A172 (cell line): ENCODE data around the gene HM13. TPM values are rescaled to one million over a fixed set of nuclear protein-coding genes. Genes with fewer than 3 reads are reported as not detected.
"Not testable (repeated sequence)": the region's sequence is repeated elsewhere in the genome, so short reads cannot be mapped to it uniquely, and the experiment has no call there.

ENCODE experiments used
- DNase-seq: peaks from one replicate; pipeline ENCODE4 v3.0.0-alpha.2; 2015; ENCODE audit warnings: low spot score
- total RNA-seq: library from RNA; depleted of rRNA; stranded (reverse); fragments of >200 nt; shearing (Covaris generic); gene quantifications from 2 replicates; pipeline ENCODE4 v1.2.3, GENCODE V29; 2014

HM13 gene
- total RNA-seq, 1 experiment from 2014 or later = 58.2 TPM

GRCh38 chr20:31590717-31591225 is 76.5 kb downstream of the HM13 start:
- DNase-seq = no peak

- DNase-seq = peak; percentile 100
Observed at GRCh38 chr20:31593221-31594001, 79.2 kb downstream of the HM13 start.

DNA sequence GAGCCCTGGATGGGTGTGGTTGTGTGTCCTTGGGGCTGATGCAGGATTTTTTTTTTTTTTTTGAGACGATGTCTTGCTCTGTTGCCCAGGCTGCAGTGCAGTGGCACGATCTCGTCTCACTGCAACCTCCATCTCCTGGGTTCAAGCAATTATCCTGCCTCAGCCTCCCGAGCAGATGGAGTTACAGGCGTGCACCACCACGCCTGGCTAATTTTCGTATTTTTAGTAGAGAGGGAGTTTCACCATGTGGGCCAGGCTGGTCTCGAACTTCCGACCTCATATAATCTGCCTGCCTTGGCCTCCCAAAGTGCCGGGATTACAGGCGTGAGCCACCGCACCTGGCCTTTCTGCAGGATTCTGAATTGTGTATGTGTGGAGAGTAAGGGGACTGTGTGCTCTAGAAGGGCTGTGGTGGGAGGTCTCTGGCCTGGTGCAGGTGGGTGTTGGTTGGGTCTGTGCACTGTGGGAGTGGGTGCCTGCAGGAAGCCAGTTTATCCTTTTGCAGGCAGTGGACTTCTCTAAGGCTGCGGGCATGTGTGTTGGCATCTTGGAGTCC is 79.8 kb downstream of the HM13 start:
- DNase-seq = no peak

GRCh38 chr20:31594558-31595379 is 80.5 kb downstream of the HM13 start:
- peak; percentile 59 for DNase-seq

DNA sequence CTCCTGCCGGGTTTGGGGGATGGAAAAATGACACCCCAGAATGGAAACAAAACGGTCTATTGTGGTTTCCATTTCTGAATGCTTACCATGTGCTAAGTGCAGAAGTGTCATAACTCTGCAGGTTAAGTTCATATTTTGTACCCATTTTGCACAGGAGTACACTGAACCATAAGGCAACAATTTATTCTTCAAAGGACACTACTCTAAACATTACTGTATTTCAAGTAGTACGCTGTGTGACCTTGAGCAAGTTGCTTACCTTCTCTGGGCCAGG is 81.1 kb downstream of the HM13 start:
- no peak for DNase-seq

GRCh38 chr20:31595654-31596411 is 81.6 kb downstream of the HM13 start:
- peak; percentile 88 for DNase-seq

- DNase-seq = not testable (repeated sequence)
Observed at GRCh38 chr20:31596412-31596715, 82.1 kb downstream of the HM13 start.

DNA sequence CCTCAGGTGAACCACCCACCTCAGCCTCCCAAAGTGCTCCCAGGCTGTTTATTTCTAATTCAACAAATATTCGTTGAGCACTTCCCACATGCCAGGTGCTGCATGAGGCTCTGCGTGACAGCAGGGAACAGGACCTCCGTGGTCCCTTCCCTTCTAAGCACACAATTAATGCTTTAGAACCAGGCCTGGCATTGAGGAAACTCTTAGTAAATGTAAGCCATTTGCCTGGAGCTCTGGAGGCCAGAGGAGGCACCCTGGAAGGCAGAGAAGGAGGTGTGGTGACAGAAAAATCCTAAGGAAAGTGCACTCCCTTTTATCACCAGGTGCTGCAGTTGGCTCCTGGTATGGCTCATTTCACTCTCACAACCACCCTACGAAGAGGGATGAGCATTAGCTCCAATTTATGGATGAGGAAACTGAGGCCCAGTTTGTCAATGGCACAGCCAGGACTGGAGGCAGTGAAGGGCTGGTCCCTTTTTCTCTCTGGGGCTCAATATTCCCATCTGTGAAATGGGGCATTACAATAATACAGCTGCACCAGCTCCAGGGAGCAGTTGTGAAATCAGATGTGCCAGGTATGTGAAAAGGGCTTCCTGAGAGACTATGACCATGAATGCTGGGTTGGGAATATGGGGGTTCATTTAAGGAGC is 82.7 kb downstream of the HM13 start:
- no peak for DNase-seq

- DNase-seq = no peak
Observed at GRCh38 chr20:31597481-31597855, 83.2 kb downstream of the HM13 start.

GRCh38 chr20:31602431-31602778 is 88.2 kb downstream of the HM13 start:
- DNase-seq = no peak

DNA sequence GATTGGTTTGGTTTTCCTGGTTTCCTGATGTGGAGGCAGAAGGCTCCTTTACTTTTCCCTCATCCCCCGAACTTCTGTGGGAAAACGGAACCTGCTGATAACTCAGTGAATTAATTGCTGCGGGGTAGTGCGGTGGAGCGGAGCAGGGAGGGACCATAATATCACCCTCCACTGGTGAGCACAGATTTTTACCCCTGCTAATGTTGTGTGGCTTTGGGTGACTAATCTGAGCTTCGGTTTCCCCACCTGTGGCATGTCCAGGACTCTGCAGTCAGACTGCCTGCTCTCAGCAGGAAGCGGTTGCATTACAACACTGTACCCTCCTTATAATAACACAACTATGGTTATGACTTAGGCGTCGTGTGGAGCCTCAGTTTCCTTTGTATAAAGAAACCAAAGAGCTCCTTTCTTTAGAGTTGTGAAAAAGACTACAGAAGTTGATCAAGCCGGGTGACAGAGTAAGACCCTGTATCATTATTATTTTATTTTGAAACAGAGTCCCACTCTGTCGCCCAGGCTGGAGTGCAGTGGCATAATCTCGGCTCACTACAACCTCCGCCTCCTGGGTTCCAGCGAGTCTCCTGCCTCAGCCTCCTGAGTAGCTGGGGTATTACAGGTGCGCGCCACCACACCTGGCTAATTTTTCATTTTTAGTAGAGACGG is 88.7 kb downstream of the HM13 start:
- peak; percentile 98 for DNase-seq

DNA sequence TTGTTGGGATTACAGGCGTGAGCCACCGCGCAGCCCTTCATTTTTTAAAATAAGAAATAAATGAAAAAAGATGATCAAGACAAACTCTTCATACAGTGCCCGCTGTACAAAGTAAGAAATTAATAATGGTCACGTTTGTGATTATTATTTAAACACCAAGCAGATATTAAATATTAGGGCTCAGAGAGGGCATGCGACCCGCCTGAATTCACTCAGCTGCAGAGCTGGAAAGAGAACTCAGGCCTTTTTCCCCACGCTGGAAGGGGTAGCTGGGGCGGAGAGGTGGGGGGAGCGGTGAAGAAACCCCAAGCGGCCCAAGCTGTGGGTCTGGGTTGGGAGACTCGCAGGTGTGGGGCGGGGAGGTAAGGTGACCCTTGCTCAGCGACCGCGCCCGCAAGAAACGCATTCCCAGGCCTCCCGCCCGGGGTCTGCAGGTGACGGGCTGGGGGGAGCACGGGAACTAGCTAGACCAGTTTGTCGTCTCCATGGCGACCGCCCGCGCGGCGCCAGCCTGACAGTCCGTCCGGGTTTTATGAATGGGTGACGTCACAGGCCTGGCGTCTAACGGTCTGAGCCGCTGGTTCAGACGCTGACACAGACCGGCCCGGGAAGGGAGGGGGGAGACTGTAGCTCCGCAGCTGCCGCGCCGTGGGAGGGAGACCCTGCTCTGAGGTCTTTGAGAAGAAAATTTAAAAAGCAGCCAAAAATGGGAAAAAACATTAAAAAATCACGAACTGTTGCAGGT is 89.8 kb downstream of the HM13 start:
- DNase-seq = peak; percentile 99

DNA sequence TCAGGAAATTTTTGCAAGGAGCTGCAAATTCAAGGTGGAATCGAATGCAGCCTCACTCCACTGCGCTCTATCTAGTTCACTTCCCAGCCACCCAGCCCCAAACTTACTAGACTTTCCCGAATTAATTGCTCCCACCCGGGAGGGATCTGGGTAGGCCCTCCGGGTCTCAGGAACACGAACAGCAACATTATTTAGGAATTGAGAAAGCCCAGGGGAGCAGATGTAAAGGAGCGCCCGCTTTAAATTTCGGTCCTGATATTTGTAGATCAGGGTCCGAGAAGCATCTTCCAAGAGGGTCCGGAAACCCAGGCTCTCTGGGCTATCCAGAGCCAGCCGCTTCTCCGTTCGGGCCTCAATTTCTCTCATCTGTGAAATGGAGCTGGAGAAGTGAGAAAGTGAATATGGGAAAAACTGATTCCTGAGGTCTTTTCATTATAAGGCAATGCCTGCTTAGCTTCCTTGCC is 90.4 kb downstream of the HM13 start:
- no peak for DNase-seq

GRCh38 chr20:31605031-31605901 is 91.0 kb downstream of the HM13 start, which contains the start of gene ID1:
TSS of gene ID1 (plus strand) at chr20:31605289. CDS start at chr20:31605388, 99 bp downstream.
- DNase-seq = peak; percentile 97

- DNase-seq = no peak
Observed at GRCh38 chr20:31605902-31606803, 91.9 kb downstream of the HM13 start.

GRCh38 chr20:31606804-31607639 is 92.8 kb downstream of the HM13 start:
- DNase-seq = peak; percentile 82

- DNase-seq = peak; percentile 58
Observed at GRCh38 chr20:31607640-31608250, 93.5 kb downstream of the HM13 start.
